IMR-90 (cell line): ENCODE results near the gene VAT1L. TPM values are rescaled to one million over a fixed set of nuclear protein-coding genes. Genes with fewer than 3 reads are reported as not detected.

Experiments used
- ATAC-seq: fragments of 200-7000 bp; cut with Tn5 transposase; 2 replicates; pipeline ENCODE4 v1.9.1; 2020; ENCODE audit warnings: low read depth, mild to moderate bottlenecking, moderate library complexity
- BruUV-seq: library from RNA; stranded (reverse); fragments of 400-500 nt; replicated peaks from 2 replicates; lab custom pipeline; 2021; lab: Mats Ljungman, UMichigan
- CTCF ChIA-PET: fragments of 300-600 bp; formaldehyde crosslinking; extraction: SDS; loops from one replicate; lab custom pipeline; 2021; ENCODE audit warnings: antibody characterized with exemption; lab: Yijun Ruan, JAX
- POLR2A ChIA-PET: fragments of 300-600 bp; sonication (Branson Sonifier 250); formaldehyde crosslinking; loops from one replicate; lab custom pipeline; 2022; ENCODE audit warnings: antibody characterized with exemption; ENCODE audit not compliant: unreplicated experiment; lab: Charles Lee
- DNase-seq: peaks from one replicate; pipeline ENCODE4 v3.0.0; 2013
- H2AFZ ChIP-seq: replicated peaks from 2 replicates; pipeline ENCODE3; 2013; ENCODE audit warnings: low read length, mild to moderate bottlenecking; ENCODE audit not compliant: poor library complexity
- H2AK5ac ChIP-seq: 2 replicates; pipeline ENCODE4 v1.6.1; 2013; ENCODE audit warnings: low read depth, low read length, inconsistent platforms
- H2AK9ac ChIP-seq: replicated peaks from 2 replicates; pipeline ENCODE3; 2013; ENCODE audit warnings: mild to moderate bottlenecking, low read depth, low read length, moderate library complexity; ENCODE audit not compliant: poor library complexity
- H2BK120ac ChIP-seq: 2 replicates; pipeline ENCODE4 v1.6.1; 2013; ENCODE audit warnings: low read depth, low read length, inconsistent platforms
- H2BK15ac ChIP-seq: 3 replicates; pipeline ENCODE4 v1.6.1; 2013; ENCODE audit warnings: low read depth, low read length, inconsistent platforms
- H2BK20ac ChIP-seq: 2 replicates; pipeline ENCODE4 v1.6.1; 2013; ENCODE audit warnings: low read depth, mild to moderate bottlenecking, inconsistent platforms, low read length, moderate library complexity
- H2BK5ac ChIP-seq: 2 replicates; pipeline ENCODE4 v1.6.1; 2013; ENCODE audit warnings: mild to moderate bottlenecking, low read depth, low read length, inconsistent platforms; ENCODE audit not compliant: poor library complexity, severe bottlenecking
- H3K14ac ChIP-seq: replicated peaks from 2 replicates; pipeline ENCODE4 v1.6.1; 2013; ENCODE audit warnings: low read depth, low read length, inconsistent platforms
- H3K18ac ChIP-seq: 2 replicates; pipeline ENCODE4 v1.6.1; 2013; ENCODE audit warnings: low read depth, low read length, control low read depth
- H3K23ac ChIP-seq: 2 replicates; pipeline ENCODE4 v1.6.1; 2013; ENCODE audit warnings: low read depth, low read length, inconsistent platforms
- H3K27ac ChIP-seq: 2 replicates; pipeline ENCODE4 v1.5.1; 2013; ENCODE audit warnings: mild to moderate bottlenecking, control low read depth, low read length; ENCODE audit not compliant: insufficient read depth
- H3K27me3 ChIP-seq: 2 replicates; pipeline ENCODE4 v1.6.1; 2013; ENCODE audit warnings: low read length; ENCODE audit not compliant: control insufficient read depth, insufficient read depth
- H3K36me3 ChIP-seq: 2 replicates; pipeline ENCODE4 v1.6.1; 2013; ENCODE audit warnings: low read length, mixed read lengths; ENCODE audit not compliant: control insufficient read depth, insufficient read depth
- H3K4ac ChIP-seq: 2 replicates; pipeline ENCODE4 v1.6.1; 2013; ENCODE audit warnings: low read depth, low read length, inconsistent platforms
- H3K4me1 ChIP-seq: 2 replicates; pipeline ENCODE4 v1.6.1; 2013; ENCODE audit warnings: low read length, mixed read lengths; ENCODE audit not compliant: control insufficient read depth, insufficient read depth
- H3K4me2 ChIP-seq: 2 replicates; pipeline ENCODE4 v1.6.1; 2013; ENCODE audit warnings: low read depth, mild to moderate bottlenecking, control low read depth, low read length, moderate library complexity
- H3K4me3 ChIP-seq: 2 replicates; pipeline ENCODE4 v1.5.1; 2013; ENCODE audit warnings: low read depth, mild to moderate bottlenecking, control low read depth, low read length, moderate library complexity; ENCODE audit not compliant: insufficient read depth
- H3K56ac ChIP-seq: 2 replicates; pipeline ENCODE4 v1.6.1; 2013; ENCODE audit warnings: low read length, inconsistent platforms; ENCODE audit not compliant: insufficient read depth; ENCODE audit errors: extremely low read depth
- H3K79me1 ChIP-seq, 2 experiments: 2 replicates each; pipeline ENCODE4 v1.6.1; 2013; ENCODE audit warnings: low read length in 2 of 2, inconsistent platforms in 1 of 2, low read depth in 1 of 2
- H3K9ac ChIP-seq: 2 replicates; pipeline ENCODE4 v1.6.1; 2013; ENCODE audit warnings: low read depth, low read length, control low read depth
- H3K9me1 ChIP-seq: 2 replicates; pipeline ENCODE4 v1.6.1; 2013; ENCODE audit warnings: low read length, inconsistent platforms; ENCODE audit not compliant: insufficient read depth
- H3K9me3 ChIP-seq: 2 replicates; pipeline ENCODE4 v1.6.1; 2013; ENCODE audit warnings: low read length; ENCODE audit not compliant: control insufficient read depth, insufficient read depth
- H4K20me1 ChIP-seq: 2 replicates; pipeline ENCODE4 v1.6.1; 2013; ENCODE audit warnings: low read length, inconsistent platforms; ENCODE audit not compliant: insufficient read depth
- H4K5ac ChIP-seq: 2 replicates; pipeline ENCODE4 v1.6.1; 2013; ENCODE audit warnings: mild to moderate bottlenecking, low read depth, low read length, control low read depth
- H4K8ac ChIP-seq, 2 experiments: 2 replicates each; pipeline ENCODE4 v1.6.1; 2013; ENCODE audit warnings: low read depth in 2 of 2, low read length in 2 of 2, control low read depth in 1 of 2, inconsistent platforms in 1 of 2
- H4K91ac ChIP-seq: 2 replicates; pipeline ENCODE4 v1.6.1; 2013; ENCODE audit warnings: low read depth, low read length, inconsistent platforms; ENCODE audit not compliant: insufficient read depth
- BHLHE40 ChIP-seq: fragments of 150-350 bp; IDR thresholded peaks from 2 replicates; pipeline ENCODE4 v1.6.1; 2016; ENCODE audit warnings: mild to moderate bottlenecking, low read depth, low read length
- MAZ ChIP-seq: IDR thresholded peaks from 2 replicates; pipeline ENCODE4 v1.6.1; 2012; ENCODE audit warnings: low read depth, mild to moderate bottlenecking, low read length, improper control_type of control experiment, moderate library complexity, borderline replicate concordance
- MXI1 ChIP-seq: IDR thresholded peaks from 2 replicates; pipeline ENCODE4 v1.6.1; 2012; ENCODE audit warnings: low read depth, mild to moderate bottlenecking, low read length, moderate library complexity, borderline replicate concordance
- NFE2L2 ChIP-seq: fragments of 150-350 bp; IDR thresholded peaks from 2 replicates; pipeline ENCODE4 v1.6.1; 2016; ENCODE audit warnings: low read depth, mild to moderate bottlenecking, low read length
- POLR2A ChIP-seq: IDR thresholded peaks from 2 replicates; pipeline ENCODE4 v1.6.1; 2012; ENCODE audit warnings: mild to moderate bottlenecking, low read depth, low read length
- RAD21 ChIP-seq: IDR thresholded peaks from 2 replicates; pipeline ENCODE4 v1.6.1; 2012; ENCODE audit warnings: low read length, improper control_type of control experiment
- RCOR1 ChIP-seq: IDR thresholded peaks from 2 replicates; pipeline ENCODE4 v1.6.1; 2012; ENCODE audit warnings: mild to moderate bottlenecking, low read length, improper control_type of control experiment; ENCODE audit not compliant: insufficient replicate concordance
- WGBS, 2 experiments: methylation state at CpG; one replicate each; pipeline versions ENCODE4 v1.1.5 to v1.1.7; 2013; ENCODE audit warnings: missing lambda C conversion rate in 2 of 2; ENCODE audit not compliant: insufficient read length in 1 of 2; ENCODE audit errors: extremely low coverage in 2 of 2; 5-methylcytosine and 5-hydroxymethylcytosine counted together
- dilution Hi-C: fragments of 300-500 bp; cut with HindIII; formaldehyde crosslinking; loops from one replicate; pipeline ENCODE4 v1.14.3; 2018; ENCODE audit warnings: low sequenced_read_pairs; ENCODE audit not compliant: unreplicated experiment
- in situ Hi-C: fragments of 300-500 bp; cut with MboI; formaldehyde crosslinking; loops from 3 replicates; pipeline ENCODE4 v1.14.3; 2019; ENCODE audit warnings: low sequenced_read_pairs, inconsistent platforms, mixed read lengths
- intact Hi-C: fragments of 100-400 bp; cut with micrococcal nuclease; formaldehyde crosslinking; loops from 2 replicates; pipeline ENCODE4 v1.10.0; 2022
- polyA plus RNA-seq, 3 experiments: library from polyadenylated mRNA; depleted of rRNA; stranded (reverse); fragments of >200 nt; gene quantifications; 2 replicates each; pipeline ENCODE4 v1.2.3, GENCODE V29; 2012; ENCODE audit warnings: low replicate concordance in 1 of 3
- total RNA-seq: library from RNA; depleted of rRNA; stranded (reverse); fragments of >200 nt; gene quantifications from 2 replicates; pipeline ENCODE4 v1.2.3, GENCODE V29; 2012
- TF ChIP-seq, protein P1 (sequence below): conservative IDR thresholded peaks from 2 replicates; pipeline ENCODE4 v1.5.1; 2012; ENCODE audit warnings: mild to moderate bottlenecking, low read depth, low read length, improper control_type of control experiment

VAT1L gene
- total and polyA plus RNA-seq, 2 of the 4 experiments (the other 2 are of a cell fraction) = 15.4 to 18.5 TPM

DNA sequence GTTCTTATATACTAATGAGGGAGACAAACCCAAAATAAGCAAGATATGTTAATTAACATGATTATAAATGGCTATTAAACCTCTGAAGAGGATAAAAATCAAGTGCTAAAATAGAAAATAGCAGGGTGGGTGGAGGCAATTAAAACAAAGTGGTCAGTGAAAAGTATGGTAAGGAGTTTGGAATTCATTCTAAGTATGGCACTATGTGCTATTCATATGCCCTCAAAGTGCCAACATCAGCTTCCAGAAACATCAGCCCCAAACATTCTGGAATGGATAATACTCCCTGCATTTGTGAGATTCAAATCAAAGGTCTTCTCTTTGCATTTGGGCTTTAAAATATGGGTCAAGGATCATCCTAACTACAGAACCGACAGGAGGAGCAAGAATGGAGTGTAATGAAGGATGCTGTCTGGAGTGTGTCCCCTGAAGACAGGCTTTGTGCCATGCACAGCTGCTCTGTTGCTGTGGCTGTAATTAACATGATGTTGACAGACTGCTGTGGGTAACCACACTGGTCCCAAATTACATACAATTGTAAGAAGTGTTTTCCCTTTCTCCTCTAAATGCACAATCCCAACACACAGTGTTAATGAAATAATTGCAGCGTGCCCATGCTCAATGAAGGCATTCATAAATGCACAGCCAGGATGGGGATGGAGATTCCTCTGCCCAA, 93.1 kb downstream of the VAT1L start:
- Histone ChIP-seq H2BK5ac (no peak overlapping the region), H3K4me1 (peaks cover 5% of the 10 kb centered on the region; the same call in 1 of the 2 replicates), H4K20me1 (no peaks in the 10 kb centered on the region), H3K14ac (peak overlapping the region; percentile 17; the same call in 1 of the 2 replicates), H2BK15ac (0 out of 3 replicates have a peak overlapping the region, but pooled peaks have one; percentile 9), H4K91ac (no peak overlapping the region), H3K18ac (no peak overlapping the region), H2AFZ (no peak overlapping the region), H3K79me1 (no peaks in the 10 kb centered on the region), H2BK20ac (0 out of 2 replicates have a peak overlapping the region, but pooled peaks have one; percentile 44), H3K9ac (no peak overlapping the region), H3K9me1 (peaks cover 3% of the 10 kb centered on the region; the same call in 1 of the 2 replicates), H4K5ac (0 out of 2 replicates have a peak overlapping the region, but pooled peaks have one; percentile 47), H3K4ac (peak overlapping the region; percentile 31; the same call in 1 of the 2 replicates), H3K23ac (no peak overlapping the region), H2AK5ac (no peak overlapping the region; the same call in 1 of the 2 replicates), H2AK9ac (no peak overlapping the region), H3K4me3 (no peak overlapping the region), H3K56ac (no peak overlapping the region), H2BK120ac (peak overlapping the region; percentile 18; the same call in 1 of the 2 replicates), H3K27me3 (no peaks in the 10 kb centered on the region), H3K4me2 (no peak overlapping the region), H3K36me3 (no peaks in the 10 kb centered on the region; the same call in 1 of the 2 replicates), H3K9me3 (no peaks in the 10 kb centered on the region), H3K27ac (no peak overlapping the region), H4K8ac (peak overlapping the region in 1 of 2 experiments; percentile 19; a peak in 1 of 4 replicates)
- dilution Hi-C loops (no loop called here), in situ Hi-C loops (no loop called here), intact Hi-C loops (no loop called here)
- DNase-seq (no peak), ATAC-seq (no peak)
- no peak for TF ChIP-seq MAZ
- no peak for TF ChIP-seq NFE2L2
- TF ChIP-seq MXI1 = no peak
- no peak for TF ChIP-seq RCOR1
- no peak for TF ChIP-seq POLR2A
- TF ChIP-seq RAD21 = no peak
- TF ChIP-seq BHLHE40 = no peak
- TF ChIP-seq, protein P1, sequence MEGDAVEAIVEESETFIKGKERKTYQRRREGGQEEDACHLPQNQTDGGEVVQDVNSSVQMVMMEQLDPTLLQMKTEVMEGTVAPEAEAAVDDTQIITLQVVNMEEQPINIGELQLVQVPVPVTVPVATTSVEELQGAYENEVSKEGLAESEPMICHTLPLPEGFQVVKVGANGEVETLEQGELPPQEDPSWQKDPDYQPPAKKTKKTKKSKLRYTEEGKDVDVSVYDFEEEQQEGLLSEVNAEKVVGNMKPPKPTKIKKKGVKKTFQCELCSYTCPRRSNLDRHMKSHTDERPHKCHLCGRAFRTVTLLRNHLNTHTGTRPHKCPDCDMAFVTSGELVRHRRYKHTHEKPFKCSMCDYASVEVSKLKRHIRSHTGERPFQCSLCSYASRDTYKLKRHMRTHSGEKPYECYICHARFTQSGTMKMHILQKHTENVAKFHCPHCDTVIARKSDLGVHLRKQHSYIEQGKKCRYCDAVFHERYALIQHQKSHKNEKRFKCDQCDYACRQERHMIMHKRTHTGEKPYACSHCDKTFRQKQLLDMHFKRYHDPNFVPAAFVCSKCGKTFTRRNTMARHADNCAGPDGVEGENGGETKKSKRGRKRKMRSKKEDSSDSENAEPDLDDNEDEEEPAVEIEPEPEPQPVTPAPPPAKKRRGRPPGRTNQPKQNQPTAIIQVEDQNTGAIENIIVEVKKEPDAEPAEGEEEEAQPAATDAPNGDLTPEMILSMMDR = no peak
- ChIA-PET POLR2A (no interaction called here), CTCF (no interaction called here)
- BruUV-seq = no TSS peak
- WGBS, 2 experiments = no CpG with 5 or more reads among the region's 2 CpGs
